OCI-LY7 (cell line): ENCODE measurements around the gene ATAD3C. TPM values are rescaled to one million over a fixed set of nuclear protein-coding genes. Genes with fewer than 3 reads are reported as not detected.
"Not testable (repeated sequence)": the region's sequence is repeated elsewhere in the genome, so short reads cannot be mapped to it uniquely, and the experiment has no call there.

Experiments used
- BruUV-seq: library from RNA; stranded (reverse); fragments of 400-500 nt; replicated peaks from 2 replicates; lab custom pipeline; 2021; lab: Mats Ljungman, UMichigan
- CTCF ChIA-PET: fragments of 300-600 bp; sonication (Branson Sonifier 250); formaldehyde crosslinking; loops from one replicate; lab custom pipeline; 2022; ENCODE audit warnings: antibody characterized with exemption; ENCODE audit not compliant: unreplicated experiment; lab: Charles Lee
- POLR2A ChIA-PET: fragments of 300-600 bp; sonication (Branson Sonifier 250); formaldehyde crosslinking; loops from one replicate; lab custom pipeline; 2022; ENCODE audit warnings: antibody characterized with exemption; lab: Charles Lee
- DNase-seq: peaks from one replicate; pipeline ENCODE4 v3.0.0-alpha.2; 2015; ENCODE audit warnings: low spot score
- H2AFZ ChIP-seq: fragments of 200-600 bp; sonication (generic), shearing (Covaris generic); 2 replicates; pipeline ENCODE4 v1.6.1; 2014; ENCODE audit warnings: mild to moderate bottlenecking, antibody characterized with exemption, low read length, moderate library complexity
- H3K27ac ChIP-seq: fragments of 200-600 bp; sonication (generic); 2 replicates; pipeline ENCODE4 v1.5.1; 2014; ENCODE audit warnings: mixed run types, low read depth, mild to moderate bottlenecking, moderate library complexity, low read length, inconsistent platforms; ENCODE audit not compliant: poor library complexity, severe bottlenecking
- H3K36me3 ChIP-seq: fragments of 200-600 bp; sonication (generic); 2 replicates; pipeline ENCODE4 v1.6.1; 2014; ENCODE audit warnings: mild to moderate bottlenecking, antibody characterized with exemption, low read length, moderate library complexity, mixed read lengths; ENCODE audit not compliant: insufficient read depth
- H3K4me1 ChIP-seq: fragments of 200-600 bp; sonication (generic); 2 replicates; pipeline ENCODE4 v1.5.1; 2014; ENCODE audit warnings: mild to moderate bottlenecking, low read length; ENCODE audit not compliant: insufficient read depth, poor library complexity, severe bottlenecking
- H3K4me2 ChIP-seq: fragments of 200-600 bp; sonication (generic); 2 replicates; pipeline ENCODE4 v1.6.1; 2014; ENCODE audit warnings: mild to moderate bottlenecking, low read length
- H3K4me3 ChIP-seq: fragments of 200-600 bp; sonication (generic); 2 replicates; pipeline ENCODE4 v1.5.1; 2014; ENCODE audit warnings: mild to moderate bottlenecking, low read depth, low read length; ENCODE audit not compliant: poor library complexity, severe bottlenecking
- H3K79me2 ChIP-seq: fragments of 200-600 bp; sonication (generic); 2 replicates; pipeline ENCODE4 v1.6.1; 2016; ENCODE audit warnings: low read depth, mild to moderate bottlenecking, low read length, moderate library complexity, mixed read lengths; ENCODE audit not compliant: insufficient read depth
- H3K9me2 ChIP-seq: fragments of 200-600 bp; sonication (generic); 2 replicates; pipeline ENCODE4 v1.6.1; 2016; ENCODE audit warnings: mild to moderate bottlenecking, low read length, mixed read lengths; ENCODE audit not compliant: insufficient read depth
- H3K9me3 ChIP-seq: fragments of 200-600 bp; sonication (generic); 2 replicates; pipeline ENCODE4 v1.6.1; 2014; ENCODE audit warnings: mild to moderate bottlenecking, mixed run types, low read length, mixed read lengths
- H4K20me1 ChIP-seq: fragments of 200-600 bp; sonication (generic); 2 replicates; pipeline ENCODE4 v1.6.1; 2014; ENCODE audit warnings: mild to moderate bottlenecking, antibody characterized with exemption, low read length, moderate library complexity, mixed read lengths; ENCODE audit not compliant: insufficient read depth
- CTCF ChIP-seq: fragments of 200-600 bp; sonication (generic); conservative IDR thresholded peaks from 2 replicates; pipeline ENCODE4 v1.5.1; 2014; ENCODE audit warnings: mild to moderate bottlenecking, antibody characterized with exemption, low read length, moderate library complexity, mixed read lengths
- EZH2phosphoT487 ChIP-seq: fragments of 200-600 bp; sonication (generic); IDR thresholded peaks from 2 replicates; pipeline ENCODE4 v1.6.1; 2018; ENCODE audit warnings: low read depth, borderline replicate concordance, mild to moderate bottlenecking, mixed run types, antibody characterized with exemption, low read length, moderate library complexity, mixed read lengths
- intact Hi-C: fragments of 100-400 bp; cut with micrococcal nuclease; formaldehyde crosslinking; loops from one replicate; pipeline ENCODE4 v1.10.0; 2022; ENCODE audit not compliant: unreplicated experiment
- total RNA-seq, 2 experiments: library from RNA; depleted of rRNA in 1 of 2; stranded (reverse); fragments of >200 nt in 1 of 2; shearing (Covaris generic) in 1 of 2; gene quantifications; 2 replicates each; pipeline ENCODE4 v1.2.3, GENCODE V29; 2014 to 2022

ATAD3C gene
- total RNA-seq, 2 experiments from 2014 or later, result 1.6 to 3.0 TPM

- Histone ChIP-seq H4K20me1 (no peaks in the 10 kb centered on the region), H3K9me2 (no peaks in the 10 kb centered on the region), H3K4me3 (no peak overlapping the region), H3K4me1 (no peaks in the 10 kb centered on the region), H3K9me3 (no peaks in the 10 kb centered on the region), H3K79me2 (no peaks in the 10 kb centered on the region), H3K27ac (no peak overlapping the region), H3K4me2 (no peak overlapping the region), H3K36me3 (no peaks in the 10 kb centered on the region), H2AFZ (no peak overlapping the region)
- intact Hi-C loops, result no loop called here
- TF ChIP-seq EZH2phosphoT487 (no peak), CTCF (no peak)
- ChIA-PET POLR2A (no interaction called here), CTCF (no interaction called here)
- DNase-seq, result no peak
- BruUV-seq, result no TSS peak
These were observed 2.3 kb downstream of the ATAD3C start for GRCh38 chr1:1451696-1452364.

- POLR2A ChIA-PET, result interaction anchor here (0.6 kb wide), 1 partner anchor 23 kb away, joined by 3 read pairs; no protein-coding TSS in a partner anchor
- BruUV-seq, H2AFZ ChIP-seq, H4K20me1 ChIP-seq, H3K9me3 ChIP-seq, intact Hi-C loops, H3K36me3 ChIP-seq, H3K9me2 ChIP-seq, H3K4me3 ChIP-seq, H3K79me2 ChIP-seq, H3K4me1 ChIP-seq, H3K27ac ChIP-seq, CTCF ChIA-PET, DNase-seq, H3K4me2 ChIP-seq: not testable (repeated sequence)
These were observed 2.9 kb downstream of the ATAD3C start for GRCh38 chr1:1452365-1452739.

GRCh38 chr1:1452882-1453281 lies 3.4 kb downstream of the ATAD3C start:
- BruUV-seq, result no TSS peak
- no peak for DNase-seq
- no peak overlapping the region for H2AFZ ChIP-seq
- H4K20me1 ChIP-seq, result no peaks in the 10 kb centered on the region
- H3K4me1 ChIP-seq, result no peaks in the 10 kb centered on the region
- no peaks in the 10 kb centered on the region for H3K9me2 ChIP-seq
- H3K79me2 ChIP-seq, result no peaks in the 10 kb centered on the region
- CTCF ChIA-PET, result no interaction called here
- intact Hi-C loops, result no loop called here
- H3K36me3 ChIP-seq, result no peaks in the 10 kb centered on the region
- H3K4me3 ChIP-seq, result no peak overlapping the region
- POLR2A ChIA-PET, result interaction anchor here (0.6 kb wide), 1 partner anchor 24 kb away, joined by 3 read pairs; no protein-coding TSS in a partner anchor
- no peak overlapping the region for H3K4me2 ChIP-seq
- no peak for TF ChIP-seq CTCF
- no peak for TF ChIP-seq EZH2phosphoT487
- no peak overlapping the region for H3K27ac ChIP-seq
- H3K9me3 ChIP-seq, result no peaks in the 10 kb centered on the region

- POLR2A ChIA-PET, result interaction anchor here (0.7 kb wide), 1 partner anchor 576 kb away, joined by 8 read pairs; no protein-coding TSS in a partner anchor
- DNase-seq, BruUV-seq, H3K36me3 ChIP-seq, H3K9me3 ChIP-seq, CTCF ChIA-PET, H3K9me2 ChIP-seq, H4K20me1 ChIP-seq, H3K4me1 ChIP-seq, H3K27ac ChIP-seq, H3K79me2 ChIP-seq, H2AFZ ChIP-seq, H3K4me2 ChIP-seq, intact Hi-C loops, H3K4me3 ChIP-seq: not testable (repeated sequence)
These were observed 5.0 kb downstream of the ATAD3C start for GRCh38 chr1:1454286-1455056.
